Peyer's patch (tissue), 4 donors: Measurements from ENCODE around the gene KDM2A. TPM values are rescaled to one million over a fixed set of nuclear protein-coding genes. Genes with fewer than 3 reads are reported as not detected.

ENCODE experiments used
- DNase-seq, 3 donors: peaks; one replicate each; pipeline ENCODE4 v3.0.0-alpha.2; 2017 to 2019
- H3K27ac ChIP-seq, 4 donors: fragments of 200-600 bp; sonication (generic); one replicate each; pipeline ENCODE4 v1.5.1; 2016 to 2019
- H3K27me3 ChIP-seq, 2 donors: fragments of 200-600 bp; sonication (generic); one replicate each; pipeline ENCODE4 v1.5.1; 2019
- H3K36me3 ChIP-seq, 3 donors: fragments of 200-600 bp; sonication (generic); one replicate each; pipeline ENCODE4 v1.5.1; 2016 to 2019
- H3K4me1 ChIP-seq, 4 donors: fragments of 200-600 bp; sonication (generic); one replicate each; pipeline ENCODE4 v1.5.1; 2016 to 2019
- H3K4me3 ChIP-seq, 4 donors: fragments of 200-600 bp; sonication (generic); 1 replicate in 3 of 4; 2 replicates in 1 of 4; pipeline ENCODE4 v1.5.1; 2016 to 2019; ENCODE audit warnings: mild to moderate bottlenecking in 1 of 4
- H3K9me3 ChIP-seq, 4 donors: fragments of 200-600 bp; sonication (generic); one replicate each; pipeline ENCODE4 v1.5.1; 2016 to 2019; ENCODE audit warnings: mild to moderate bottlenecking in 1 of 4
- CTCF ChIP-seq, 6 experiments: fragments of 450-650 bp in 4 of 6; fragments of 200-600 bp in 2 of 6; sonication (generic) in 1 of 6; IDR thresholded peaks; one replicate each; pipeline ENCODE4 v1.5.1; 2017 to 2019; ENCODE audit warnings: antibody characterized with exemption in 6 of 6, mild to moderate bottlenecking in 3 of 6, moderate library complexity in 1 of 6
- POLR2A ChIP-seq, 2 donors: fragments of 450-650 bp; IDR thresholded peaks; one replicate each; pipeline ENCODE4 v1.5.1; 2017; ENCODE audit warnings: antibody characterized with exemption in 2 of 2, mild to moderate bottlenecking in 2 of 2, moderate library complexity in 2 of 2
- total RNA-seq, 4 donors: library from RNA; depleted of rRNA; stranded (reverse); fragments of >200 nt; gene quantifications; one replicate each; pipeline ENCODE4 v1.1.0, GENCODE V29; 2016

Gene KDM2A
- total RNA-seq, 4 donors from 2014 or later: 76.7 to 225 (median 105) TPM

GRCh38 chr11:67154726-67155125 is 35.7 kb downstream of the KDM2A start:
- H3K4me1 ChIP-seq: no peaks in the 10 kb centered on the region
- no peak overlapping the region for H3K27ac ChIP-seq
- no peak for DNase-seq
- peaks cover 0 to 32% (median 0%) of the 10 kb centered on the region in 3 donors for H3K36me3 ChIP-seq
- no peaks in the 10 kb centered on the region for H3K9me3 ChIP-seq
- TF ChIP-seq POLR2A (IDR thresholded peaks at IDR 0.05) (no peak), CTCF (IDR thresholded peaks at IDR 0.05) (no peak)
- no peaks in the 10 kb centered on the region for H3K27me3 ChIP-seq
- no peak overlapping the region for H3K4me3 ChIP-seq

- Histone ChIP-seq H3K9me3 (no peaks in the 10 kb centered on the region), H3K36me3 (peaks cover 0 to 6% (median 0%) of the 10 kb centered on the region in 3 donors), H3K4me3 (no peak overlapping the region), H3K27me3 (no peaks in the 10 kb centered on the region), H3K4me1 (no peaks in the 10 kb centered on the region), H3K27ac (no peak overlapping the region)
- TF ChIP-seq POLR2A (IDR thresholded peaks at IDR 0.05) (no peak), CTCF (IDR thresholded peaks at IDR 0.05) (no peak)
- no peak for DNase-seq
These were observed 38.6 kb downstream of the KDM2A start for GRCh38 chr11:67157691-67158090.

- TF ChIP-seq POLR2A (IDR thresholded peaks at IDR 0.05) (no peak), CTCF (IDR thresholded peaks at IDR 0.05) (no peak)
- Histone ChIP-seq H3K4me3 (no peak overlapping the region), H3K4me1 (no peaks in the 10 kb centered on the region), H3K27ac (no peak overlapping the region), H3K36me3 (peaks cover 0 to 3% (median 0%) of the 10 kb centered on the region in 3 donors), H3K9me3 (no peaks in the 10 kb centered on the region), H3K27me3 (no peaks in the 10 kb centered on the region)
- no peak for DNase-seq
These were observed 39.2 kb downstream of the KDM2A start for GRCh38 chr11:67158221-67158620.

- Histone ChIP-seq H3K4me1 (no peaks in the 10 kb centered on the region), H3K36me3 (no peaks in the 10 kb centered on the region), H3K4me3 (no peak overlapping the region), H3K27me3 (no peaks in the 10 kb centered on the region), H3K27ac (no peak overlapping the region), H3K9me3 (no peaks in the 10 kb centered on the region)
- TF ChIP-seq CTCF (IDR thresholded peaks at IDR 0.05): no peak
- TF ChIP-seq POLR2A (IDR thresholded peaks at IDR 0.05): no peak
- DNase-seq: no peak
These were observed 41.0 kb downstream of the KDM2A start for GRCh38 chr11:67160045-67160444.

- Histone ChIP-seq H3K27ac (no peak overlapping the region), H3K4me3 (no peak overlapping the region), H3K36me3 (no peaks in the 10 kb centered on the region), H3K9me3 (no peaks in the 10 kb centered on the region), H3K4me1 (no peaks in the 10 kb centered on the region), H3K27me3 (no peaks in the 10 kb centered on the region)
- TF ChIP-seq CTCF (IDR thresholded peaks at IDR 0.05) (peak in 3 of 6 experiments; percentile 7 to 13 (median 8)), POLR2A (IDR thresholded peaks at IDR 0.05) (no peak)
- DNase-seq: no peak
These were observed 42.1 kb downstream of the KDM2A start for GRCh38 chr11:67160872-67161783.
